ENCODE measurements around the gene KBTBD13.

- TF ChIP-seq CTCF (IDR thresholded peaks at IDR 0.05) (no peak), EZH2 (IDR thresholded peaks at IDR 0.05) (no peak), EZH2phosphoT487 (IDR thresholded peaks at IDR 0.05) (no peak)
Observed at GRCh38 chr15:65067645-65068402, 8.7 kb upstream of the KBTBD13 start, which contains the start of gene RASL12.

Data from neural progenitor cell (in vitro differentiated cells).